GM08714 (cell line): Measurements from ENCODE around the gene PGRMC1.
"Not testable (repeated sequence)": the region's sequence is repeated elsewhere in the genome, so short reads cannot be mapped to it uniquely, and the experiment has no call there.

Experiments used
- H3K4me3 ChIP-seq: fragments of 200-500 bp; sonication (Bioruptor generic); 2 replicates; pipeline ENCODE4 v1.5.1; 2014; ENCODE audit warnings: mild to moderate bottlenecking, low read length, inconsistent platforms
- ZNF274 ChIP-seq: IDR thresholded peaks from 2 replicates; pipeline ENCODE4 v1.6.1; 2012; ENCODE audit warnings: mild to moderate bottlenecking, low read depth, low read length

PGRMC1 gene

DNA sequence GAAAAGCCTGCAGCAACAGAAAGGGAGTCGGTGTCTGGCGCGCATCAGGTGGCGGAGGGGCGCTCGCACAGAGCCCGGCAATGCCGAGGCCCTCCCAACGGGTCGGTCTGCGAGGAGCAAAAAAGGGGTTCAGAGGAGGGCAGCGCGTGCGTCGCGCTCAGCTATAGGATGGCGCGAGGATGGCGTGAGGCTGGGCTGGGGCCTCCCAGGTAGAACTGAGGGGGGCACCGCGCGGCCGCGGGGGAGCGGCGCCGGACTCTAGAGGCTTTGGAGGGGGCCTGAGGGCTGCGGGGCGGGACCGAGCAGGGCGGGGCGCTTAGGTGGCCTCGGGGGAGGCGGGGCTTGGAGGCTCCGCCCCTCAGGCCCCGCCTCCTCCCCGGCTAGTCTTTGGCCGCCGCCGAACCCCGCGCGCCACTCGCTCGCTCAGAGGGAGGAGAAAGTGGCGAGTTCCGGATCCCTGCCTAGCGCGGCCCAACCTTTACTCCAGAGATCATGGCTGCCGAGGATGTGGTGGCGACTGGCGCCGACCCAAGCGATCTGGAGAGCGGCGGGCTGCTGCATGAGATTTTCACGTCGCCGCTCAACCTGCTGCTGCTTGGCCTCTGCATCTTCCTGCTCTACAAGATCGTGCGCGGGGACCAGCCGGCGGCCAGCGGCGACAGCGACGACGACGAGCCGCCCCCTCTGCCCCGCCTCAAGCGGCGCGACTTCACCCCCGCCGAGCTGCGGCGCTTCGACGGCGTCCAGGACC, at the start of gene PGRMC1:
PGRMC1 (plus strand) TSS at position 414 of the 751 bp plus-strand sequence; CDS start at position 493, 79 bp downstream.
- no peak for TF ChIP-seq ZNF274
- peak within 1 kb of the TSS; percentile 74 for H3K4me3 ChIP-seq

DNA sequence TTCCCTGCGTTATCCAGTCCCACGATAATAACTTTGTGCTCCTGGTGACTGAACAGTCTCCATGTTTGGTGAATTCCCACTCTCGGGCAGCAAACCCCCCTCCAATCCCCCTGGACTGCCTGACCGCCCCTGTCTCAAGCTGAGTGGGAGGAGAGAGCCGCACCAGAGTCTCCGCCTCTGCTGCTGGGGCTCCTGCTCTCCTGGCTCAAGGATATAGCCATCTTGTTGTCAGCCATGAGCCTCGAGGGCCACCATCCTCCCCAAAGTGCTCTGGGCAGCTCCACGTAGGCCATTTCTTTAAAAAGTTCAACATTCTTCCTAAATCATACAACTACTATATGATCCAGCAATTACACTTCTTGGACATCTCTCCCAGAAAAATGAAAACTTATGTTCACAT, 49.3 kb upstream of the PGRMC1 start:
- TF ChIP-seq ZNF274: no peak
- H3K4me3 ChIP-seq: no peak overlapping the region

DNA sequence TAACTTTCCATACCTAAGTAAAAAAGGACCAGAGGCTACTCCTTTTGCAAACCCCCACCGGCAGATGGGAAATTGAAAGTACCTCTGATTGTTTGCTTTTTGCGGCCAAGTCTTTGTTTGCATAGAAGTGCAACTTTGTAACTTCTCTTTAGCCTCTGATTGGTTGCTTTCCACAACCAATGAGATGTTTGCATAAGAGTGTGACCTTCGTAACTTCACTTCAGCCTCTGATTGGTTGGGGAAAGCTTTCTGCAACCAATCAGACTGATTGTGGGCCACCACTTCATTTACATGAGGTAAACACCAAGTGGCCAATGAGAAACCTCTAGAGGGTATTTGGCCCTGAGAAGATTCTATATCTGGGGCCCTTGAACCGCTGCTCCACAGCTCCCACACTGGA, 48.8 kb upstream of the PGRMC1 start:
- no peak overlapping the region for H3K4me3 ChIP-seq
- no peak for TF ChIP-seq ZNF274

DNA sequence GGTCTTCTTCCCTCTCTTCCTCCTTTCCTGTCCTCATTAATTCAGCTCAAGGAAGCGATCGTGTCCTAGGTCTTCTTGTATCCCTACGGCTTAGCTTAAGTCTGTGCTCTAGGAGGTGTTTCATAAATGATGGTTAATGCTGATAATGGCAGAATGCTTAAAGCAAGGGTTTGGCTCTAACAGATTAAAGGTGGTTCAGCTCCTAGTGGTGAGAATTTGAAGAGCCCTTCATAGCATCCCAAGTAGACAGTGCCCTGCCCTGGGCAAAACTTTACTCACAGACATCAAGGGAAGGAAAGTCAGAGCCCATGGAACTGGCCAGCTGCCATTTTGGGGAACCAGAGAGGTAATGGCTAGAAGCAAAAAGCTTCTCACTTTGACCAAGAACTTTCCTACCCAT, 47.0 kb upstream of the PGRMC1 start:
- no peak for TF ChIP-seq ZNF274
- H3K4me3 ChIP-seq: no peak overlapping the region

DNA sequence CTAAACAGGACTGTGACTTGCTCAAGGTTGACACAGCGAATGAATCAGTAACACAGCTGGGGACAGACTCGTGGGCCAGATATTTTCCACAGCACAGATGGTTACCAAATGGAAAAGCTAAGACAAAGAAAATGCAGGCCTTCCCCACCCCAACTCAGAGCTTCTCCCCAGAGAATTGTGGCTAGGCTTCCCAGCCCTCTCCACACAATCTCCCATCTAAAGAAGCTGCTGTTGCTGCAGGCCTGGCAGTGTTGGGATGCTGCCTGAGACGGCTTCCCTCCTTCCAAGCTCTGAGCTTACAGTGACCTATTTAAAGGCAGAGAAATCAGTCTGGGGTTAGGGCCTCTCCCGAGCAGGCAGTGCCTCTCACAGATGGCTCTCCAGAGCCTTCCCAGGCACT, 46.5 kb upstream of the PGRMC1 start:
- no peak overlapping the region for H3K4me3 ChIP-seq
- TF ChIP-seq ZNF274: no peak

DNA sequence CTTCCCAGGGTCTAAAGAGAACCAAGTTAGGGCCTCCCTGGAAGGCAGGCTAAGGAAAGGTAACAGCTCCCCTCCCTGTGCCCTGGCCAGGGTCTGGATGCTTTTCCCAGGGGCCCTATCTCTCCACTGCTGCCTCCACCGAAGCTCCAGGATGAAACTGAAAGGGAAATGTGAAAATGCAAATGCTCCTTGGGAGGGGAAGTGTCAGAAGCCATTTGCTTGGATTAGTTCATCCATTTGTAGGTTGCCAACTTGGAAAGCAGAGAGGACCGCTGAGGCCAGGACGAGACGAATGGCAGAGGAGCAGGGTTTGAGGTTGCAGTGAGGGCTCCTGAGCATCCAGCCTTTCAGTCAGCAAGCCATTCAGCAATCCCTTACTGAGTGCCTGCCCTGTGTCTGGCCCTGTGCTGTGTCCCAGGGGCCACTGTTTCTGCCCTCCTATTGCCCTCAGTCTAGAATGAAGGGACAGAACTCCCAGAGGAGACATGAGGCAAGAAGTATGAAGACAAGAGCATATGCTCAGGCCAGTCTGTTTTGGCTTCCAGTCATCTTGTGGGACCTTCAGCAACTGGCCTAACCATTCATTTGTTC, 45.9 kb upstream of the PGRMC1 start:
- no peak overlapping the region for H3K4me3 ChIP-seq
- no peak for TF ChIP-seq ZNF274

DNA sequence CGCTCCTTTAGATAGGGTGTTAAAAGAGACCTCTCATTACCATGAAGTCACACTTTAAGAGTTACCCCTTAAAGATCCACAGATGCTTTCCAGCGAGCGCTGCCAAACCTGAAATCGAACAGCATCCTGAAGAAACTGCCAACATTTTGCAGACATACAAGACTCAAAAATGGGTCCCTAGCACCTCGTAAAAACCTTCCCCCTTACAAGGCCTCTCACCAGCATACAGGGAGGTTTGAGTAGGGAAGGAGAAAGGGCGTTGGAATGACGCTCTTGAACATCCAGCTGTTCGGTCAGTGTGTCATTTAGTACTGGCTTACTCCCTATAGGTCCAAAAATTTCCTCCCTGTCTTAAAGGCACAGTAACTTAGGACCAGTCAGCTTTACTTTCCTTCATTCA, 45.3 kb upstream of the PGRMC1 start:
- no peak for TF ChIP-seq ZNF274
- no peak overlapping the region for H3K4me3 ChIP-seq

DNA sequence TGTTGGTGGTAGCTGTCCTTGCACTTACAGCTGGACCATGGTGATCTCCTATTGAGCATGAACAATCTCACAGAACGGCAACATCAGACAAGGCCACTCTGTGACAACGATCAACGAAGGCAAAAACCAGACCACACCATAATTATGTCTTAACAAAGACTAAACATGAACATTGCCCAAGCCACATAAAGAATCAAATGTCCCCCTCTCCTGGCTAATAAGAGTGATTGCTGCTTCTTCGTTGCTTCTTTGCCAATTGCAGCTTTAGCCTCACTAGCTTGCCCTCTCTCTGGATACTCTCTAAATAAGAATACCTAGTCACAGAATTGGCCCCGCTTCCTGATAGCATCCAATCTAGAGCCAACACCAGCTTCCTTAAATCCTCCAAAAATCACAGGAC, 41.5 kb upstream of the PGRMC1 start:
- no peak overlapping the region for H3K4me3 ChIP-seq
- no peak for TF ChIP-seq ZNF274

DNA sequence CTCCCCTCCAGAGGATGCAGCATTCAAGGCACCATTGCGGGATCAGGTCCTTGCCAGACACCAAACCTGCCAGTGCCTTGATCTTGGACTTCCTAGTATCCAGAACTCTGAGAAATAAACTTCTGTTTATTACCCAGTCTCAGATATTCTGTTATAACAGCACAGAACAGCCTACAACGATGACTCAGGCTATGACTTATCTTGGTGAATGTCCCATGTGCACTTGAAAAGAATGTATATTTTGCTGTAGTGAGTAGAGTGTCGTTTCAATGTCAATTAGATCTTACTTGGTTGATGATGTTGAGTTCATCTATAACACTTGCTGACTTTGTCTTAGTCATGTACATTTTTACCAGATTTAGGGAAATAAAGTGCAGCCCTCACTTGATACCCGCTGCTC, 34.5 kb upstream of the PGRMC1 start:
- TF ChIP-seq ZNF274: no peak
- no peak overlapping the region for H3K4me3 ChIP-seq

DNA sequence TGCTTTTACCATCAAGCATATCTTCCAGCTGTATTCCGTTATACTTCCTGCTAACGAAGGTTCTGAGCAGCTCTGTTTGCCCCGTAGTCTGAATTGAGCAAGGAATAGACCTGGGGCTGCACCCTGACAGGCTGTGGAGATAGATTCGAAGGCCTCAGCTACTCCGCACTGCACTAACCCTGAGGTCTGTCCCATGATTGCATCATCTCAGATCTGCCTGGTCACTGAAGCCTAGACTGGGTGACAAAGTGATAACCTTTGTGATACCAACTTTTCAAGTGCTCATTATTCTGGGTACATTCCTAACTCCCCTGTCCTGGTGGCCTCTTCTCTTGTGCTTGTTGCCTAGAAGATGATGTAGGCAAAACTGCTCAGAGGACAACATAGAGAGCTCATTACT, 29.9 kb upstream of the PGRMC1 start:
- no peak for TF ChIP-seq ZNF274

DNA sequence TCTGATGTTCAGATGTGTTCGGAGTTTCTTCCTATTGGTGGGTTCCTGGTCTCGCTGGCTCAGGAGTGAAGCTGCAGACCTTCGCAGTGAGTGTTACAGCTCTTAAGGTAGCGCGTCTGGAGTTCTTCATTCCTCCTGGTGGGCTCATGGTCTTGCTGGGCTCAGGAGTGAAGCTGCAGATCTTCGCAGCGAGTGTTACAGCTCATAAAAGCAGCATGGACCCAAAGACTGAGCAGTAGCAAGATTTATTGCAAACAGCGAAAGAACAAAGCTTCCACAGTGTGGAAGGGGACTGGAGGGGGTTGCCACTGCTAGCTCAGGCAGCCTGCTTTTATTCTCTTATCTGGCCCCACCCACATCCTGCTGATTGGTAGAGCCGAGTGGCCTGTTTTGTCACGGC, 28.6 kb upstream of the PGRMC1 start:
- not testable (repeated sequence) for H3K4me3 ChIP-seq

More for the DNA sequence above, 29.9 kb upstream of the PGRMC1 start:
- H3K4me3 ChIP-seq: no peak overlapping the region

DNA sequence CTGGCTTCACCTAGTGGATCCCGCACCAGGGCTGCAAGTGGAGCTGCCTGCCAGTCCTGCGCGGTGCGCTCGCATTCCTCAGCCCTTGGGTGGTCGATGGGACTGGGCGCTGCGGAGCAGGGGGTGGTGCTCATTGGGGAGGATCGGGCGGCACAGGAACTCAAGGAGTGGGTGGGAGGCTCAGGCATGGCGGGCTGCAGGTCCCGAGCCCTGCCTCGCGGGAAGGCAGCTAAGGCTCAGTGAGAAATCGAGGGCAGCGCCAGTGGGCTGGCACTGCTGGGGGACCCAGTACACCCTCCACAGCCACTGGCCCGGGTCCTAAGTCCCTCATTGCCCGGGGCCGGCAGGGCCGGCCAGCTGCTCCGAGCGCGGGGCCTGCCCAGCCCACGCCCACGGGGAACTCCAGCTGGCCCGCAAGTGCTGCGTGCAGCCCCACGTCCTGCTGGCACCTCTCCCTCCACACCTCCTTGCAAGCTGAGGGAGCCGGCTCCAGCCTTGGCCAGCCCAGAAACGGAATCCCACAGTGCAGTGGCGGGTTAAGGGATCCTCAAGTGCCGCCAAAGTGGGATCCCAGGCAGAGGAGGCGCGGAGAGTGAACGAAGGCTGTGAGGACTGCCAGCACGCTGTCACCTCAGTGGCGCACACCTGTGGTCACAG, 27.6 kb upstream of the PGRMC1 start:
- TF ChIP-seq ZNF274: no peak
- H3K4me3 ChIP-seq: no peak overlapping the region

DNA sequence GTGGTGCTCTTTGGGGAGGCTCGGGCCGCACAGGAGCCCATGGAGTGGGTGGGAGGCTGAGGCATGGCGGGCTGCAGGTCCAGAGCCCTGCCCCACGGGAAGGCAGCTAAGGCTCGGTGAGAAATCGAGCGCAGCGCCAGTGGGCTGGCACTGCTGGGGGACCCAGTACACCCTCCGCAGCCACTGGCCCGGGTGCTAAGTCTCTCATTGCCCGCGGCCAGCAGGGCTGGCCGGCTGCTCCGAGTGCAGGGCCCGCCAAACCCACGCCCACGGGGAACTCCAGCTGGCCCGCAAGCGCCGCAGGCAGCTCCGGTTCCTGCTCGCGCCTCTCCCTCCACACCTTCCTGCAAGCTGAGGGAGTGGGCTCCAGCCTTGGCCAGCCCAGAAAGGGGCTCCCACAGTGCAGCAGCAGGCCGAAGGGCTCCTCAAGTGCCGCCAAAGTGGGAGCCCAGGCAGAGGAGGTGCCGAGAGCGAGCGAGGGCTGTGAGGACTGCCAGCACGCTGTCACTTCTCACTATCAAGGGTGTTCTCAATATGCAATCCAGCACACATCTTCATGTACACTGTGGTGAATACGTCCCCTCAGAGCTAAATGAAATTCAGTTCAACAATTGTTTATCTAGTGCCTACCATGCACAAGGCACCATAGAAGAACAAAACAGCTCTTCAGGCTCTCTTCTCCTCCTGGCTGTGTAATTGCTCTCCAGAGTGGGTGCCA, 25.0 kb upstream of the PGRMC1 start:
- H3K4me3 ChIP-seq: not testable (repeated sequence)

DNA sequence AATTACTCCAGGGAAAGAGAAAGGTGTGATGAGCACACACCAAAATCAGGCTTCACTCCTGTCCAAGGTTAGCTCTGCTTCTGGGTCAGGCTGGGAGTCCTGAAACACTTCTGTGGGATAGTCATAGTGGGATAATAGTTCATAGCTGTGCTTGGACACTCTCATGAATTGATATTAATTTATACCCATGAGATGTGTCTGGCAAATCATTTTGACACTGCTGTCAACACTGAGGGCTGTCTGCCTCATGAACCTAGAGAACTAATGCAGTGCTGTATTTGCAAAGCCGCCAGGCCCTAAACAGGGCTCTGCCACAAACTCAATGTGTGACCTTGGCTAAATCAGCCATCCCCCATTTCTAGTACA, 24.5 kb upstream of the PGRMC1 start:
- TF ChIP-seq ZNF274: no peak
- no peak overlapping the region for H3K4me3 ChIP-seq

DNA sequence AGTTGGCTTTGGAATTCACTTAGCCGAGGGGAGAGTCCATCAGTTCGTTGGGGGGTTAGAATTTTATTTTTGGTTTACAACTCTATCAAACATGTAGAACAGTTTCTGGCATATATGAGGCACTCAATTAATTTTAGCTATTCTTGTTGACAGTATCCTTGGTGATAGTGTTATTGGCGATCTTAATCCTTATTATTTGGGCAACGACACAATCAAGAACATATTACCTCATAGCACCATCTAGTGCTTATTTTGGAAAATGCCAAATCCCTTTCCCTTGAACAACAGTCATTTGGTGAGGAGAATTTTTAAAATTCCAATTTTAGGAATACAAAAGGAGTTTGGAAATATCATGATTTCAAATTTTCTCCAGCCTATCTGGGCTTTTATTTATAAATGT, 17.9 kb upstream of the PGRMC1 start:
- TF ChIP-seq ZNF274: no peak
- H3K4me3 ChIP-seq: no peak overlapping the region
